AG10803 (cell line): Measurements from ENCODE around the gene MMP3.

Source experiments
- DNase-seq: peaks from one replicate; pipeline ENCODE4 v3.0.0; 2010; ENCODE audit warnings: low read depth
- H3K4me3 ChIP-seq: 2 replicates; pipeline ENCODE4 v1.5.1; 2011; ENCODE audit warnings: mild to moderate bottlenecking, low read length, control low read depth
- CTCF ChIP-seq: conservative IDR thresholded peaks from 2 replicates; pipeline ENCODE4 v1.5.1; 2011; ENCODE audit warnings: mild to moderate bottlenecking, low read length, control low read depth, inconsistent platforms

Gene MMP3

GRCh38 chr11:102806296-102806695, 37.1 kb downstream of the MMP3 start:
- TF ChIP-seq CTCF, result no peak
- H3K4me3 ChIP-seq, result no peak overlapping the region
- peak; percentile 76 for DNase-seq

- TF ChIP-seq CTCF, result no peak
- DNase-seq, result peak; percentile 98
- no peak overlapping the region for H3K4me3 ChIP-seq
Observed at GRCh38 chr11:102802341-102802740, 41.1 kb downstream of the MMP3 start.

GRCh38 chr11:102800767-102801166, 42.6 kb downstream of the MMP3 start:
- peak; percentile 72 for DNase-seq
- TF ChIP-seq CTCF, result no peak
- no peak overlapping the region for H3K4me3 ChIP-seq

GRCh38 chr11:102799681-102800340, 43.6 kb downstream of the MMP3 start:
- no peak for TF ChIP-seq CTCF
- H3K4me3 ChIP-seq, result no peak overlapping the region
- peak; percentile 80 for DNase-seq

- H3K4me3 ChIP-seq, result no peak within 1 kb of the TSS
- DNase-seq, result peak; percentile 78
- no peak for TF ChIP-seq CTCF
Observed at GRCh38 chr11:102798012-102798746, 45.2 kb downstream of the MMP3 start, which contains the start of gene MMP1. MMP1 (minus strand) TSS chr11:102798160; CDS start chr11:102798092, 68 bp downstream.

- peak; percentile 41 for TF ChIP-seq CTCF
- DNase-seq, result peak; percentile 31
- H3K4me3 ChIP-seq, result no peak overlapping the region
Observed at GRCh38 chr11:102794382-102794781, 49.0 kb downstream of the MMP3 start.
